KG1 (cell line): Measurements from ENCODE around the gene ARPC5.
A peak's percentile ranks its signal among the peaks of the same experiment; 100 is the strongest.

Experiments
- DNase-seq: peaks from one replicate; lab custom pipeline; 2025; lab: John Stamatoyannopoulos, UW

ARPC5 gene

GRCh38 chr1:183585038-183585437 is 50.5 kb downstream of the ARPC5 start:
- DNase-seq, result no peak

GRCh38 chr1:183584147-183584546 is 51.4 kb downstream of the ARPC5 start:
- no peak for DNase-seq

GRCh38 chr1:183583466-183583865 is 52.1 kb downstream of the ARPC5 start:
- DNase-seq, result no peak

- no peak for DNase-seq
These were observed 53.4 kb downstream of the ARPC5 start for GRCh38 chr1:183582021-183582713.

GRCh38 chr1:183580281-183580682 is 55.3 kb downstream of the ARPC5 start:
- peak; percentile 90 for DNase-seq

- DNase-seq, result no peak
These were observed 56.7 kb downstream of the ARPC5 start for GRCh38 chr1:183578856-183579255.

- peak; percentile 43 for DNase-seq
These were observed 57.6 kb downstream of the ARPC5 start for GRCh38 chr1:183577897-183578465.

GRCh38 chr1:183576537-183576936 is 59.0 kb downstream of the ARPC5 start:
- DNase-seq, result no peak

- DNase-seq, result no peak
These were observed 60.0 kb downstream of the ARPC5 start for GRCh38 chr1:183575606-183576005.

- DNase-seq, result no peak
These were observed 62.9 kb downstream of the ARPC5 start for GRCh38 chr1:183572721-183573120.

GRCh38 chr1:183571678-183572268 is 63.8 kb downstream of the ARPC5 start:
- no peak for DNase-seq
